IMR-90 (cell line): ENCODE data around the gene ZNF793. TPM values are rescaled to one million over a fixed set of nuclear protein-coding genes. Genes with fewer than 3 reads are reported as not detected.

Experiments
- ATAC-seq: fragments of 200-7000 bp; cut with Tn5 transposase; 2 replicates; pipeline ENCODE4 v1.9.1; 2020; ENCODE audit warnings: low read depth, mild to moderate bottlenecking, moderate library complexity
- BruUV-seq: library from RNA; stranded (reverse); fragments of 400-500 nt; replicated peaks from 2 replicates; lab custom pipeline; 2021; lab: Mats Ljungman, UMichigan
- CTCF ChIA-PET: fragments of 300-600 bp; formaldehyde crosslinking; extraction: SDS; loops from one replicate; lab custom pipeline; 2021; ENCODE audit warnings: antibody characterized with exemption; lab: Yijun Ruan, JAX
- POLR2A ChIA-PET: fragments of 300-600 bp; sonication (Branson Sonifier 250); formaldehyde crosslinking; loops from one replicate; lab custom pipeline; 2022; ENCODE audit warnings: antibody characterized with exemption; ENCODE audit not compliant: unreplicated experiment; lab: Charles Lee
- DNase-seq: peaks from one replicate; pipeline ENCODE4 v3.0.0; 2013
- H2AFZ ChIP-seq: replicated peaks from 2 replicates; pipeline ENCODE3; 2013; ENCODE audit warnings: low read length, mild to moderate bottlenecking; ENCODE audit not compliant: poor library complexity
- H2AK5ac ChIP-seq: 2 replicates; pipeline ENCODE4 v1.6.1; 2013; ENCODE audit warnings: low read depth, low read length, inconsistent platforms
- H2AK9ac ChIP-seq: replicated peaks from 2 replicates; pipeline ENCODE3; 2013; ENCODE audit warnings: mild to moderate bottlenecking, low read depth, low read length, moderate library complexity; ENCODE audit not compliant: poor library complexity
- H2BK120ac ChIP-seq: 2 replicates; pipeline ENCODE4 v1.6.1; 2013; ENCODE audit warnings: low read depth, low read length, inconsistent platforms
- H2BK15ac ChIP-seq: 3 replicates; pipeline ENCODE4 v1.6.1; 2013; ENCODE audit warnings: low read depth, low read length, inconsistent platforms
- H2BK20ac ChIP-seq: 2 replicates; pipeline ENCODE4 v1.6.1; 2013; ENCODE audit warnings: low read depth, mild to moderate bottlenecking, inconsistent platforms, low read length, moderate library complexity
- H2BK5ac ChIP-seq: 2 replicates; pipeline ENCODE4 v1.6.1; 2013; ENCODE audit warnings: mild to moderate bottlenecking, low read depth, low read length, inconsistent platforms; ENCODE audit not compliant: poor library complexity, severe bottlenecking
- H3K14ac ChIP-seq: replicated peaks from 2 replicates; pipeline ENCODE4 v1.6.1; 2013; ENCODE audit warnings: low read depth, low read length, inconsistent platforms
- H3K18ac ChIP-seq: 2 replicates; pipeline ENCODE4 v1.6.1; 2013; ENCODE audit warnings: low read depth, low read length, control low read depth
- H3K23ac ChIP-seq: 2 replicates; pipeline ENCODE4 v1.6.1; 2013; ENCODE audit warnings: low read depth, low read length, inconsistent platforms
- H3K27ac ChIP-seq: 2 replicates; pipeline ENCODE4 v1.5.1; 2013; ENCODE audit warnings: mild to moderate bottlenecking, control low read depth, low read length; ENCODE audit not compliant: insufficient read depth
- H3K27me3 ChIP-seq: 2 replicates; pipeline ENCODE4 v1.6.1; 2013; ENCODE audit warnings: low read length; ENCODE audit not compliant: control insufficient read depth, insufficient read depth
- H3K36me3 ChIP-seq: 2 replicates; pipeline ENCODE4 v1.6.1; 2013; ENCODE audit warnings: low read length, mixed read lengths; ENCODE audit not compliant: control insufficient read depth, insufficient read depth
- H3K4ac ChIP-seq: 2 replicates; pipeline ENCODE4 v1.6.1; 2013; ENCODE audit warnings: low read depth, low read length, inconsistent platforms
- H3K4me1 ChIP-seq: 2 replicates; pipeline ENCODE4 v1.6.1; 2013; ENCODE audit warnings: low read length, mixed read lengths; ENCODE audit not compliant: control insufficient read depth, insufficient read depth
- H3K4me2 ChIP-seq: 2 replicates; pipeline ENCODE4 v1.6.1; 2013; ENCODE audit warnings: low read depth, mild to moderate bottlenecking, control low read depth, low read length, moderate library complexity
- H3K4me3 ChIP-seq: 2 replicates; pipeline ENCODE4 v1.5.1; 2013; ENCODE audit warnings: low read depth, mild to moderate bottlenecking, control low read depth, low read length, moderate library complexity; ENCODE audit not compliant: insufficient read depth
- H3K56ac ChIP-seq: 2 replicates; pipeline ENCODE4 v1.6.1; 2013; ENCODE audit warnings: low read length, inconsistent platforms; ENCODE audit not compliant: insufficient read depth; ENCODE audit errors: extremely low read depth
- H3K79me1 ChIP-seq, 2 experiments: 2 replicates each; pipeline ENCODE4 v1.6.1; 2013; ENCODE audit warnings: low read length in 2 of 2, inconsistent platforms in 1 of 2, low read depth in 1 of 2
- H3K9ac ChIP-seq: 2 replicates; pipeline ENCODE4 v1.6.1; 2013; ENCODE audit warnings: low read depth, low read length, control low read depth
- H3K9me1 ChIP-seq: 2 replicates; pipeline ENCODE4 v1.6.1; 2013; ENCODE audit warnings: low read length, inconsistent platforms; ENCODE audit not compliant: insufficient read depth
- H3K9me3 ChIP-seq: 2 replicates; pipeline ENCODE4 v1.6.1; 2013; ENCODE audit warnings: low read length; ENCODE audit not compliant: control insufficient read depth, insufficient read depth
- H4K20me1 ChIP-seq: 2 replicates; pipeline ENCODE4 v1.6.1; 2013; ENCODE audit warnings: low read length, inconsistent platforms; ENCODE audit not compliant: insufficient read depth
- H4K5ac ChIP-seq: 2 replicates; pipeline ENCODE4 v1.6.1; 2013; ENCODE audit warnings: mild to moderate bottlenecking, low read depth, low read length, control low read depth
- H4K8ac ChIP-seq, 2 experiments: 2 replicates each; pipeline ENCODE4 v1.6.1; 2013; ENCODE audit warnings: low read depth in 2 of 2, low read length in 2 of 2, control low read depth in 1 of 2, inconsistent platforms in 1 of 2
- H4K91ac ChIP-seq: 2 replicates; pipeline ENCODE4 v1.6.1; 2013; ENCODE audit warnings: low read depth, low read length, inconsistent platforms; ENCODE audit not compliant: insufficient read depth
- BHLHE40 ChIP-seq: fragments of 150-350 bp; IDR thresholded peaks from 2 replicates; pipeline ENCODE4 v1.6.1; 2016; ENCODE audit warnings: mild to moderate bottlenecking, low read depth, low read length
- CEBPB ChIP-seq: IDR thresholded peaks from 2 replicates; pipeline ENCODE4 v1.6.1; 2012; ENCODE audit warnings: low read depth, low read length, improper control_type of control experiment
- CHD1 ChIP-seq: IDR thresholded peaks from 2 replicates; pipeline ENCODE4 v1.6.1; 2012; ENCODE audit warnings: low read depth, low read length, improper control_type of control experiment
- CTCF ChIP-seq: conservative IDR thresholded peaks from 2 replicates; pipeline ENCODE4 v1.5.1; 2012; ENCODE audit warnings: mild to moderate bottlenecking, low read depth, low read length, improper control_type of control experiment
- FOS ChIP-seq: fragments of 150-350 bp; IDR thresholded peaks from 2 replicates; pipeline ENCODE4 v1.6.1; 2016; ENCODE audit warnings: low read depth, low read length
- NFE2L2 ChIP-seq: fragments of 150-350 bp; IDR thresholded peaks from 2 replicates; pipeline ENCODE4 v1.6.1; 2016; ENCODE audit warnings: low read depth, mild to moderate bottlenecking, low read length
- RCOR1 ChIP-seq: IDR thresholded peaks from 2 replicates; pipeline ENCODE4 v1.6.1; 2012; ENCODE audit warnings: mild to moderate bottlenecking, low read length, improper control_type of control experiment; ENCODE audit not compliant: insufficient replicate concordance
- RFX5 ChIP-seq: IDR thresholded peaks from 2 replicates; pipeline ENCODE4 v1.8.0; 2012; ENCODE audit warnings: low read depth, mild to moderate bottlenecking, low read length, moderate library complexity
- SMC3 ChIP-seq: fragments of 150-350 bp; IDR thresholded peaks from 2 replicates; pipeline ENCODE4 v1.6.1; 2016; ENCODE audit warnings: low read depth, mild to moderate bottlenecking, antibody characterized with exemption, low read length, moderate library complexity
- WGBS, 2 experiments: methylation state at CpG; one replicate each; pipeline versions ENCODE4 v1.1.5 to v1.1.7; 2013; ENCODE audit warnings: missing lambda C conversion rate in 2 of 2; ENCODE audit not compliant: insufficient read length in 1 of 2; ENCODE audit errors: extremely low coverage in 2 of 2; 5-methylcytosine and 5-hydroxymethylcytosine counted together
- dilution Hi-C: fragments of 300-500 bp; cut with HindIII; formaldehyde crosslinking; loops from one replicate; pipeline ENCODE4 v1.14.3; 2018; ENCODE audit warnings: low sequenced_read_pairs; ENCODE audit not compliant: unreplicated experiment
- in situ Hi-C: fragments of 300-500 bp; cut with MboI; formaldehyde crosslinking; loops from 3 replicates; pipeline ENCODE4 v1.14.3; 2019; ENCODE audit warnings: low sequenced_read_pairs, inconsistent platforms, mixed read lengths
- intact Hi-C: fragments of 100-400 bp; cut with micrococcal nuclease; formaldehyde crosslinking; loops from 2 replicates; pipeline ENCODE4 v1.10.0; 2022
- polyA plus RNA-seq, 3 experiments: library from polyadenylated mRNA; depleted of rRNA; stranded (reverse); fragments of >200 nt; gene quantifications; 2 replicates each; pipeline ENCODE4 v1.2.3, GENCODE V29; 2012; ENCODE audit warnings: low replicate concordance in 1 of 3
- total RNA-seq: library from RNA; depleted of rRNA; stranded (reverse); fragments of >200 nt; gene quantifications from 2 replicates; pipeline ENCODE4 v1.2.3, GENCODE V29; 2012
- TF ChIP-seq, protein P1 (sequence below): fragments of 150-350 bp; IDR thresholded peaks from 2 replicates; pipeline ENCODE4 v1.6.1; 2017; ENCODE audit warnings: mild to moderate bottlenecking, antibody characterized with exemption, low read length, low read depth

ZNF793 gene
- total and polyA plus RNA-seq, 2 of the 4 experiments (the other 2 are of a cell fraction), result 0.50 to 0.72 TPM

GRCh38 chr19:37466277-37466797, 40.4 kb upstream of the ZNF793 start:
- Histone ChIP-seq H3K9ac (peak overlapping the region; percentile 88), H3K36me3 (peaks cover 5% of the 10 kb centered on the region), H4K8ac (peak overlapping the region; percentile 67 to 82; a peak in 3 of 4 replicates), H3K27ac (peak overlapping the region; percentile 82; the same call in 1 of the 2 replicates), H2BK15ac (no peak overlapping the region), H4K20me1 (no peaks in the 10 kb centered on the region), H3K4me2 (peak overlapping the region; percentile 99), H4K5ac (peak overlapping the region; percentile 14; the same call in 1 of the 2 replicates), H3K4me3 (peak overlapping the region; percentile 81), H2BK20ac (no peak overlapping the region), H2AK5ac (no peak overlapping the region), H3K4me1 (peaks cover 2% of the 10 kb centered on the region; the same call in 1 of the 2 replicates), H3K4ac (peak overlapping the region; percentile 7), H3K14ac (peak overlapping the region; percentile 71), H3K9me1 (no peaks in the 10 kb centered on the region), H3K56ac (0 out of 2 replicates have a peak overlapping the region, but pooled peaks have one; percentile 35), H2BK5ac (peak overlapping the region; percentile 84), H3K18ac (0 out of 2 replicates have a peak overlapping the region, but pooled peaks have one; percentile 0), H2BK120ac (no peak overlapping the region), H3K23ac (peak overlapping the region; percentile 88), H3K9me3 (peaks cover 1% of the 10 kb centered on the region), H2AK9ac (peak overlapping the region; percentile 85), H4K91ac (no peak overlapping the region), H3K27me3 (no peaks in the 10 kb centered on the region), H3K79me1 (peaks cover 0 to 25% of the 10 kb centered on the region in 2 experiments; a peak in 2 of 4 replicates), H2AFZ (peak overlapping the region; percentile 100)
- CTCF ChIA-PET, result no interaction called here
- dilution Hi-C loops, result no loop called here
- DNase-seq (no peak), ATAC-seq (no peak)
- BruUV-seq, result no TSS peak
- 28% methylated on average over 14 of the region's 25 CpGs; no CpG with 5 or more reads in 1 of the 2 experiments for WGBS, 2 experiments
- TF ChIP-seq FOS (no peak), NFE2L2 (no peak), RFX5 (no peak), SMC3 (no peak), CTCF (no peak), BHLHE40 (no peak), RCOR1 (no peak), CHD1 (no peak), CEBPB (no peak)
- TF ChIP-seq, protein P1, sequence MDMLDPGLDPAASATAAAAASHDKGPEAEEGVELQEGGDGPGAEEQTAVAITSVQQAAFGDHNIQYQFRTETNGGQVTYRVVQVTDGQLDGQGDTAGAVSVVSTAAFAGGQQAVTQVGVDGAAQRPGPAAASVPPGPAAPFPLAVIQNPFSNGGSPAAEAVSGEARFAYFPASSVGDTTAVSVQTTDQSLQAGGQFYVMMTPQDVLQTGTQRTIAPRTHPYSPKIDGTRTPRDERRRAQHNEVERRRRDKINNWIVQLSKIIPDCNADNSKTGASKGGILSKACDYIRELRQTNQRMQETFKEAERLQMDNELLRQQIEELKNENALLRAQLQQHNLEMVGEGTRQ, result no peak
- in situ Hi-C loops, result no loop called here
- POLR2A ChIA-PET, result no interaction called here
- intact Hi-C loops, result loop anchor here (5.0 to 10.0 kb wide), 4 partner anchors 134 to 494 kb away; partner anchors contain the start of gene ZFP30
